HG03108 (cell line): ENCODE data around the gene SLC26A4.

Source experiments
- ATAC-seq: cut with Tn5 transposase; IDR thresholded peaks from one replicate; pipeline ENCODE4 v1.9.1; 2021; ENCODE audit warnings: moderate library complexity; ENCODE audit not compliant: unreplicated experiment

SLC26A4 gene

GRCh38 chr7:107659666-107660065 is 962 bp upstream of the SLC26A4 start:
- ATAC-seq, result no peak

- ATAC-seq, result peak; percentile 39
Observed at GRCh38 chr7:107661081-107661864, 645 bp downstream of the SLC26A4 start.

GRCh38 chr7:107661865-107662379 is 1.3 kb downstream of the SLC26A4 start:
- no peak for ATAC-seq

- no peak for ATAC-seq
Observed at GRCh38 chr7:107663196-107663595, 2.6 kb downstream of the SLC26A4 start.

GRCh38 chr7:107666790-107667189 is 6.2 kb downstream of the SLC26A4 start:
- no peak for ATAC-seq

GRCh38 chr7:107667341-107667740 is 6.7 kb downstream of the SLC26A4 start:
- no peak for ATAC-seq

GRCh38 chr7:107668296-107668695 is 7.7 kb downstream of the SLC26A4 start:
- ATAC-seq, result no peak

- ATAC-seq, result no peak
Observed at GRCh38 chr7:107672183-107672582, 11.6 kb downstream of the SLC26A4 start.

GRCh38 chr7:107676249-107676648 is 15.6 kb downstream of the SLC26A4 start:
- no peak for ATAC-seq

- peak; percentile 92 for ATAC-seq
Observed at GRCh38 chr7:107678110-107678753, 17.6 kb downstream of the SLC26A4 start.

- no peak for ATAC-seq
Observed at GRCh38 chr7:107680478-107680877, 19.9 kb downstream of the SLC26A4 start.

GRCh38 chr7:107682886-107683285 is 22.3 kb downstream of the SLC26A4 start:
- no peak for ATAC-seq

- no peak for ATAC-seq
Observed at GRCh38 chr7:107684287-107684686, 23.7 kb downstream of the SLC26A4 start.

- ATAC-seq, result no peak
Observed at GRCh38 chr7:107684947-107685463, 24.4 kb downstream of the SLC26A4 start.

- ATAC-seq, result no peak
Observed at GRCh38 chr7:107686816-107687387, 26.3 kb downstream of the SLC26A4 start.

- no peak for ATAC-seq
Observed at GRCh38 chr7:107687656-107688055, 27.0 kb downstream of the SLC26A4 start.

- no peak for ATAC-seq
Observed at GRCh38 chr7:107689553-107689952, 28.9 kb downstream of the SLC26A4 start.

GRCh38 chr7:107690084-107690483 is 29.5 kb downstream of the SLC26A4 start:
- no peak for ATAC-seq

GRCh38 chr7:107690611-107691010 is 30.0 kb downstream of the SLC26A4 start:
- no peak for ATAC-seq

GRCh38 chr7:107691716-107692115 is 31.1 kb downstream of the SLC26A4 start:
- no peak for ATAC-seq

- ATAC-seq, result no peak
Observed at GRCh38 chr7:107692501-107692900, 31.9 kb downstream of the SLC26A4 start.

GRCh38 chr7:107693396-107693795 is 32.8 kb downstream of the SLC26A4 start:
- ATAC-seq, result no peak
